Mesendoderm (in vitro differentiated cells): ENCODE results near the gene NFILZ.

ENCODE experiments used
- DNase-seq: peaks from one replicate; pipeline ENCODE4 v3.0.0; 2013
- H2AK5ac ChIP-seq: 2 replicates; pipeline ENCODE4 v1.6.1; 2013; ENCODE audit warnings: low read length, inconsistent platforms
- H2BK120ac ChIP-seq: 2 replicates; pipeline ENCODE4 v1.6.1; 2013; ENCODE audit warnings: low read depth, mild to moderate bottlenecking, low read length, moderate library complexity, mixed read lengths
- H2BK15ac ChIP-seq: replicated peaks from 2 replicates; pipeline ENCODE4 v1.6.1; 2013; ENCODE audit warnings: low read depth, mild to moderate bottlenecking, moderate library complexity
- H2BK5ac ChIP-seq: 2 replicates; pipeline ENCODE4 v1.6.1; 2013; ENCODE audit warnings: low read length, inconsistent platforms
- H3K18ac ChIP-seq: 2 replicates; pipeline ENCODE4 v1.6.1; 2013; ENCODE audit warnings: mild to moderate bottlenecking, low read length, mixed read lengths
- H3K23ac ChIP-seq: one replicate; pipeline ENCODE4 v1.6.1; 2013; ENCODE audit warnings: low read length
- H3K27ac ChIP-seq: 2 replicates; pipeline ENCODE4 v1.5.1; 2013; ENCODE audit warnings: low read depth, mild to moderate bottlenecking, inconsistent platforms, low read length, moderate library complexity
- H3K27me3 ChIP-seq: 2 replicates; pipeline ENCODE4 v1.6.1; 2013; ENCODE audit warnings: low read length, control low read depth, mild to moderate bottlenecking, inconsistent platforms; ENCODE audit not compliant: insufficient read depth, poor library complexity
- H3K36me3 ChIP-seq: 2 replicates; pipeline ENCODE4 v1.6.1; 2013; ENCODE audit warnings: low read length, inconsistent platforms; ENCODE audit not compliant: control insufficient read depth, insufficient read depth
- H3K4ac ChIP-seq: one replicate; pipeline ENCODE4 v1.6.1; 2013; ENCODE audit warnings: low read depth, mild to moderate bottlenecking, low read length, moderate library complexity
- H3K4me1 ChIP-seq: 2 replicates; pipeline ENCODE4 v1.6.1; 2013; ENCODE audit warnings: low read depth, low read length, inconsistent platforms; ENCODE audit not compliant: control insufficient read depth
- H3K4me2 ChIP-seq: 2 replicates; pipeline ENCODE4 v1.6.1; 2013; ENCODE audit warnings: low read length
- H3K4me3 ChIP-seq: 2 replicates; pipeline ENCODE4 v1.5.1; 2013; ENCODE audit warnings: mild to moderate bottlenecking, low read length
- H3K56ac ChIP-seq: one replicate; pipeline ENCODE4 v1.6.1; 2013; ENCODE audit warnings: low read length
- H3K79me1 ChIP-seq: 2 replicates; pipeline ENCODE4 v1.6.1; 2013; ENCODE audit warnings: low read length, inconsistent platforms
- H3K79me2 ChIP-seq: 2 replicates; pipeline ENCODE4 v1.6.1; 2013; ENCODE audit warnings: mild to moderate bottlenecking, low read length; ENCODE audit not compliant: control insufficient read depth, insufficient read depth
- H3K9ac ChIP-seq: 2 replicates; pipeline ENCODE4 v1.6.1; 2013; ENCODE audit warnings: low read length, inconsistent platforms
- H4K5ac ChIP-seq: one replicate; pipeline ENCODE4 v1.6.1; 2013; ENCODE audit warnings: low read length
- H4K8ac ChIP-seq: one replicate; pipeline ENCODE4 v1.6.1; 2013; ENCODE audit warnings: low read depth, mild to moderate bottlenecking, control low read depth, low read length, moderate library complexity
- WGBS: extraction: QIAGEN DNeasy Blood & Tissue Kit; methylation state at CpG from one replicate; pipeline ENCODE4 v1.1.7; 2013; ENCODE audit warnings: low lambda C conversion rate, missing lambda C conversion rate; ENCODE audit not compliant: insufficient coverage; ENCODE audit errors: extremely low coverage; 5-methylcytosine and 5-hydroxymethylcytosine counted together

Gene NFILZ

GRCh38 chr19:8654591-8655339 lies 24.3 kb downstream of the NFILZ start:
- Histone ChIP-seq H3K9ac (no peak overlapping the region), H3K4me2 (no peak overlapping the region), H3K4me1 (no peaks in the 10 kb centered on the region), H3K4me3 (no peak overlapping the region), H4K5ac (no peak overlapping the region), H3K79me2 (no peaks in the 10 kb centered on the region), H3K36me3 (no peaks in the 10 kb centered on the region), H2BK15ac (no peak overlapping the region), H3K27ac (no peak overlapping the region), H3K23ac (no peak overlapping the region), H3K18ac (no peak overlapping the region), H3K27me3 (no peaks in the 10 kb centered on the region), H2AK5ac (no peak overlapping the region), H3K4ac (no peak overlapping the region), H3K56ac (peak overlapping the region; percentile 58), H3K79me1 (no peaks in the 10 kb centered on the region), H4K8ac (no peak overlapping the region), H2BK5ac (no peak overlapping the region), H2BK120ac (no peak overlapping the region)
- peak; percentile 68 for DNase-seq
- no CpG with 5 or more reads among the region's 15 CpGs for whole genome bisulfite sequencing

GRCh38 chr19:8655340-8655709 lies 24.9 kb downstream of the NFILZ start:
- no peak overlapping the region for H3K4ac ChIP-seq
- no peak overlapping the region for H3K23ac ChIP-seq
- H4K8ac ChIP-seq: no peak overlapping the region
- no peaks in the 10 kb centered on the region for H3K4me1 ChIP-seq
- H3K9ac ChIP-seq: no peak overlapping the region
- no peaks in the 10 kb centered on the region for H3K79me2 ChIP-seq
- H3K4me3 ChIP-seq: no peak overlapping the region
- no peaks in the 10 kb centered on the region for H3K27me3 ChIP-seq
- no peak overlapping the region for H2AK5ac ChIP-seq
- no CpG with 5 or more reads among the region's 12 CpGs for WGBS
- DNase-seq: no peak
- H3K79me1 ChIP-seq: no peaks in the 10 kb centered on the region
- no peak overlapping the region for H2BK120ac ChIP-seq
- no peak overlapping the region for H3K56ac ChIP-seq
- no peak overlapping the region for H3K27ac ChIP-seq
- H4K5ac ChIP-seq: no peak overlapping the region
- H3K36me3 ChIP-seq: no peaks in the 10 kb centered on the region
- H3K4me2 ChIP-seq: no peak overlapping the region
- no peak overlapping the region for H2BK5ac ChIP-seq
- no peak overlapping the region for H2BK15ac ChIP-seq
- H3K18ac ChIP-seq: no peak overlapping the region

GRCh38 chr19:8657869-8658268 lies 27.4 kb downstream of the NFILZ start:
- Histone ChIP-seq H3K27ac (no peak overlapping the region), H3K4me3 (no peak overlapping the region), H4K8ac (no peak overlapping the region), H3K56ac (no peak overlapping the region), H3K4ac (no peak overlapping the region), H3K79me2 (no peaks in the 10 kb centered on the region), H3K18ac (no peak overlapping the region), H2AK5ac (no peak overlapping the region), H3K4me2 (no peak overlapping the region), H2BK120ac (no peak overlapping the region), H3K27me3 (no peaks in the 10 kb centered on the region), H3K79me1 (no peaks in the 10 kb centered on the region), H3K36me3 (no peaks in the 10 kb centered on the region), H3K4me1 (no peaks in the 10 kb centered on the region), H2BK5ac (no peak overlapping the region), H2BK15ac (no peak overlapping the region), H4K5ac (no peak overlapping the region), H3K23ac (no peak overlapping the region), H3K9ac (no peak overlapping the region)
- no peak for DNase-seq
- no CpG with 5 or more reads among the region's 5 CpGs for WGBS

- H3K56ac ChIP-seq: no peak overlapping the region
- no peak overlapping the region for H3K4me3 ChIP-seq
- no peak overlapping the region for H3K4ac ChIP-seq
- no peak for DNase-seq
- no peaks in the 10 kb centered on the region for H3K36me3 ChIP-seq
- H4K8ac ChIP-seq: no peak overlapping the region
- no peaks in the 10 kb centered on the region for H3K79me2 ChIP-seq
- H2BK120ac ChIP-seq: no peak overlapping the region
- no peak overlapping the region for H2AK5ac ChIP-seq
- H3K9ac ChIP-seq: no peak overlapping the region
- H3K4me1 ChIP-seq: no peaks in the 10 kb centered on the region
- WGBS: no CpG with 5 or more reads among the region's 7 CpGs
- no peak overlapping the region for H3K23ac ChIP-seq
- H3K4me2 ChIP-seq: no peak overlapping the region
- H2BK15ac ChIP-seq: no peak overlapping the region
- no peak overlapping the region for H4K5ac ChIP-seq
- H2BK5ac ChIP-seq: no peak overlapping the region
- H3K79me1 ChIP-seq: no peaks in the 10 kb centered on the region
- no peak overlapping the region for H3K18ac ChIP-seq
- H3K27ac ChIP-seq: no peak overlapping the region
- H3K27me3 ChIP-seq: no peaks in the 10 kb centered on the region
These were observed 29.5 kb downstream of the NFILZ start for GRCh38 chr19:8659905-8660304.

- DNase-seq: no peak
- H3K36me3 ChIP-seq: no peaks in the 10 kb centered on the region
- no CpG with 5 or more reads among the region's 4 CpGs for WGBS
- no peak overlapping the region for H3K18ac ChIP-seq
- H2BK5ac ChIP-seq: no peak overlapping the region
- H2BK15ac ChIP-seq: no peak overlapping the region
- no peak overlapping the region for H2AK5ac ChIP-seq
- H3K79me2 ChIP-seq: no peaks in the 10 kb centered on the region
- no peak overlapping the region for H3K4ac ChIP-seq
- no peak overlapping the region for H3K56ac ChIP-seq
- no peak overlapping the region for H3K23ac ChIP-seq
- no peaks in the 10 kb centered on the region for H3K27me3 ChIP-seq
- no peaks in the 10 kb centered on the region for H3K79me1 ChIP-seq
- no peak overlapping the region for H3K9ac ChIP-seq
- no peak overlapping the region for H3K27ac ChIP-seq
- H3K4me3 ChIP-seq: no peak overlapping the region
- H2BK120ac ChIP-seq: no peak overlapping the region
- H3K4me2 ChIP-seq: no peak overlapping the region
- no peak overlapping the region for H4K5ac ChIP-seq
- H4K8ac ChIP-seq: no peak overlapping the region
- H3K4me1 ChIP-seq: no peaks in the 10 kb centered on the region
These were observed 31.8 kb downstream of the NFILZ start for GRCh38 chr19:8662263-8662662.
